Vagina (tissue), 2 donors: ENCODE results near the gene CEACAM1.

ENCODE experiments used
- CTCF ChIP-seq, 3 experiments: fragments of 450-650 bp in 2 of 3; fragments of 200-600 bp in 1 of 3; sonication (generic) in 1 of 3; IDR thresholded peaks; one replicate each; pipeline ENCODE4 v1.5.1; 2017 to 2019; ENCODE audit warnings: antibody characterized with exemption in 3 of 3, mild to moderate bottlenecking in 2 of 3, moderate library complexity in 2 of 3
- POLR2A ChIP-seq, 2 donors: fragments of 450-650 bp; IDR thresholded peaks; one replicate each; pipeline ENCODE4 v1.6.1; 2017; ENCODE audit warnings: antibody characterized with exemption in 2 of 2, mild to moderate bottlenecking in 2 of 2, moderate library complexity in 2 of 2
- POLR2AphosphoS5 ChIP-seq, 2 donors: sonication (generic); formaldehyde crosslinking; IDR thresholded peaks; one replicate each; pipeline ENCODE4 v1.9.0; 2017; ENCODE audit warnings: antibody characterized with exemption in 2 of 2, mild to moderate bottlenecking in 2 of 2, low read depth in 1 of 2; ENCODE audit not compliant: insufficient read depth in 1 of 2

GRCh38 chr19:42555317-42555716 is 27.0 kb upstream of the CEACAM1 start:
- TF ChIP-seq CTCF (IDR thresholded peaks at IDR 0.05) (no peak), POLR2AphosphoS5 (IDR thresholded peaks at IDR 0.05; ENCODE audit: insufficient read depth in 1 of 2, low read depth in 1 of 2) (no peak), POLR2A (IDR thresholded peaks at IDR 0.05) (no peak)
